MCF 10A (cell line): ENCODE data around the gene GFAP. TPM values are rescaled to one million over a fixed set of nuclear protein-coding genes. Genes with fewer than 3 reads are reported as not detected.

Source experiments
- BruUV-seq: library from RNA; stranded (reverse); fragments of 400-500 nt; replicated peaks from 2 replicates; lab custom pipeline; 2021; lab: Mats Ljungman, UMichigan
- CTCF ChIA-PET: fragments of 300-600 bp; sonication (Branson Sonifier 250); formaldehyde crosslinking; extraction: SDS; loops from one replicate; lab custom pipeline; 2021; ENCODE audit warnings: antibody characterized with exemption, inconsistent platforms; lab: Yijun Ruan, JAX
- POLR2A ChIA-PET: fragments of 300-600, 350-650 bp; sonication (Branson Sonifier 250); formaldehyde crosslinking; extraction: SDS; loops from one replicate; lab custom pipeline; 2020; ENCODE audit warnings: antibody characterized with exemption, inconsistent platforms; lab: Yijun Ruan, JAX
- DNase-seq: peaks from one replicate; pipeline ENCODE4 v3.0.0-alpha.2; 2018; ENCODE audit not compliant: unreplicated experiment
- H3K27ac Mint-ChIP-seq: one replicate; pipeline ENCODE4 v1.8.0; 2022; ENCODE audit warnings: mild to moderate bottlenecking, low read depth, mixed read lengths; ENCODE audit not compliant: unreplicated experiment
- H3K27me3 Mint-ChIP-seq: one replicate; pipeline ENCODE4 v1.8.0; 2022; ENCODE audit warnings: mixed read lengths; ENCODE audit not compliant: insufficient read depth, unreplicated experiment
- H3K36me3 Mint-ChIP-seq: one replicate; pipeline ENCODE4 v1.8.0; 2022; ENCODE audit warnings: mild to moderate bottlenecking, moderate library complexity, mixed read lengths; ENCODE audit not compliant: insufficient read depth, unreplicated experiment
- H3K4me1 Mint-ChIP-seq: one replicate; pipeline ENCODE4 v1.8.0; 2022; ENCODE audit warnings: mixed read lengths; ENCODE audit not compliant: insufficient read depth, unreplicated experiment
- H3K4me3 Mint-ChIP-seq: one replicate; pipeline ENCODE4 v1.8.0; 2022; ENCODE audit warnings: mild to moderate bottlenecking, moderate library complexity, mixed read lengths; ENCODE audit not compliant: unreplicated experiment
- H3K9me3 Mint-ChIP-seq: one replicate; pipeline ENCODE4 v1.8.0; 2022; ENCODE audit warnings: mixed read lengths; ENCODE audit not compliant: unreplicated experiment
- CTCF ChIP-seq: fragments of 200-600 bp; IDR thresholded peaks from one replicate; pipeline ENCODE4 v1.8.0; 2022; ENCODE audit warnings: antibody characterized with exemption, mild to moderate bottlenecking; ENCODE audit not compliant: unreplicated experiment
- intact Hi-C: fragments of 100-400 bp; cut with micrococcal nuclease; formaldehyde crosslinking; loops from 2 replicates; pipeline ENCODE4 v1.14.1; 2022
- total RNA-seq: library from RNA; stranded (reverse); gene quantifications from 2 replicates; pipeline ENCODE4 v1.2.3, GENCODE V29; 2022

GFAP gene
- total RNA-seq, 1 experiment from 2014 or later, result not detected

GRCh38 chr17:44921122-44921882 is 6.0 kb upstream of the GFAP start:
- Mint-ChIP-seq H3K27ac (no peak overlapping the region), H3K36me3 (no peaks in the 10 kb centered on the region), H3K9me3 (no peaks in the 10 kb centered on the region), H3K27me3 (no peaks in the 10 kb centered on the region), H3K4me3 (no peak overlapping the region), H3K4me1 (peaks cover 14% of the 10 kb centered on the region)
- intact Hi-C loops, result no loop called here
- CTCF ChIA-PET, result interaction anchor here (0.5 to 7.7 kb wide), 24 partner anchors 10 to 768 kb away, joined by 3 to 211 read pairs (median 5); partner anchors contain the start of genes ACBD4 and EFTUD2
- POLR2A ChIA-PET, result interaction anchor here (1.1 to 4.6 kb wide), 6 partner anchors 47 to 110 kb away, joined by 3 to 51 read pairs (median 6); partner anchors contain the start of gene C1QL1
- no peak for DNase-seq
- TF ChIP-seq CTCF, result no peak
- no TSS peak for BruUV-seq

- CTCF ChIA-PET, result interaction anchor here (0.5 to 7.7 kb wide), 44 partner anchors 10 to 768 kb away, joined by 3 to 211 read pairs (median 4); partner anchors contain the start of gene EFTUD2
- no peak for TF ChIP-seq CTCF
- H3K27ac Mint-ChIP-seq, result no peak overlapping the region
- intact Hi-C loops, result loop anchor here (1.0 kb wide), 3 partner anchors 86 to 179 kb away; no protein-coding TSS in a partner anchor
- peaks cover 19% of the 10 kb centered on the region for H3K4me1 Mint-ChIP-seq
- no peaks in the 10 kb centered on the region for H3K27me3 Mint-ChIP-seq
- no peak overlapping the region for H3K4me3 Mint-ChIP-seq
- H3K9me3 Mint-ChIP-seq, result no peaks in the 10 kb centered on the region
- no peaks in the 10 kb centered on the region for H3K36me3 Mint-ChIP-seq
- no peak for DNase-seq
- POLR2A ChIA-PET, result interaction anchor here (0.8 to 4.6 kb wide), 10 partner anchors 16 to 179 kb away, joined by 3 to 51 read pairs (median 6); partner anchors contain the start of gene C1QL1
- no TSS peak for BruUV-seq
Measured at GRCh38 chr17:44920565-44920940, 5.3 kb upstream of the GFAP start.

GRCh38 chr17:44919885-44920564 is 4.7 kb upstream of the GFAP start:
- TF ChIP-seq CTCF, result peak; percentile 81
- H3K4me1 Mint-ChIP-seq, result peaks cover 19% of the 10 kb centered on the region
- no peak overlapping the region for H3K27ac Mint-ChIP-seq

More at GRCh38 chr17:44919885-44920564, 4.7 kb upstream of the GFAP start:
- CTCF ChIA-PET, result interaction anchor here (0.5 to 7.7 kb wide), 46 partner anchors 11 to 567 kb away, joined by 3 to 211 read pairs (median 4); partner anchors contain the start of gene EFTUD2
- no peaks in the 10 kb centered on the region for H3K27me3 Mint-ChIP-seq
- H3K36me3 Mint-ChIP-seq, result no peaks in the 10 kb centered on the region
- no peak overlapping the region for H3K4me3 Mint-ChIP-seq
- H3K9me3 Mint-ChIP-seq, result no peaks in the 10 kb centered on the region
- BruUV-seq, result no TSS peak
- peak; percentile 85 for DNase-seq
- intact Hi-C loops, result loop anchor here (1.0 to 5.0 kb wide), 4 partner anchors 86 to 212 kb away; partner anchors contain the start of gene PLCD3
- POLR2A ChIA-PET, result interaction anchor here (0.6 to 4.6 kb wide), 11 partner anchors 16 to 180 kb away, joined by 3 to 51 read pairs (median 6); partner anchors contain the start of gene C1QL1
